OCI-LY3 (cell line): ENCODE measurements around the gene LRRC63.
"Not testable (repeated sequence)": the region's sequence is repeated elsewhere in the genome, so short reads cannot be mapped to it uniquely, and the experiment has no call there.

Source experiments
- H2AFZ ChIP-seq: fragments of 200-600, 300-600 bp; shearing (Covaris generic); 2 replicates; pipeline ENCODE4 v1.6.0; 2014; ENCODE audit warnings: antibody characterized with exemption, low read depth, low read length
- H3K27ac ChIP-seq: fragments of 200-600, 300-600 bp; sonication (generic); 2 replicates; pipeline ENCODE4 v1.5.1; 2014; ENCODE audit warnings: mild to moderate bottlenecking, low read length, moderate library complexity, mixed read lengths
- H3K27me3 ChIP-seq: fragments of 200-600, 300-600 bp; sonication (generic); 2 replicates; pipeline ENCODE4 v1.6.1; 2014; ENCODE audit warnings: low read depth, low read length, mixed read lengths
- H3K36me3 ChIP-seq: fragments of 200-600, 300-600 bp; sonication (generic); replicated peaks from 2 replicates; pipeline ENCODE3; 2014; ENCODE audit warnings: low read depth, low read length, mixed read lengths
- H3K4me1 ChIP-seq: fragments of 300-600, 200-600 bp; sonication (generic); 2 replicates; pipeline ENCODE4 v1.6.1; 2014; ENCODE audit warnings: low read length, mixed read lengths
- H3K4me2 ChIP-seq: fragments of 200-600, 300-600 bp; sonication (generic); 2 replicates; pipeline ENCODE4 v1.6.1; 2014; ENCODE audit warnings: low read length, mixed read lengths
- H3K4me3 ChIP-seq: fragments of 300-600, 200-600 bp; sonication (generic); 2 replicates; pipeline ENCODE4 v1.5.1; 2014; ENCODE audit warnings: antibody characterized with exemption, mild to moderate bottlenecking, low read length, moderate library complexity
- H3K79me2 ChIP-seq: fragments of 300-600, 200-600 bp; shearing (Covaris generic); 2 replicates; pipeline ENCODE4 v1.6.1; 2014; ENCODE audit warnings: mild to moderate bottlenecking, low read length, mixed read lengths
- H3K9ac ChIP-seq: fragments of 300-600, 200-600 bp; shearing (Covaris generic); 2 replicates; pipeline ENCODE4 v1.6.0; 2014; ENCODE audit warnings: mild to moderate bottlenecking, low read length, moderate library complexity
- H3K9me3 ChIP-seq: fragments of 200-600, 300-600 bp; shearing (Covaris generic); 2 replicates; pipeline ENCODE4 v1.6.1; 2014; ENCODE audit warnings: low read length, mixed read lengths; ENCODE audit not compliant: insufficient read depth
- H4K20me1 ChIP-seq: fragments of 200-600, 300-600 bp; sonication (generic); 2 replicates; pipeline ENCODE4 v1.6.1; 2016; ENCODE audit warnings: low read length, mixed read lengths; ENCODE audit not compliant: insufficient read depth
- CTCF ChIP-seq: fragments of 200-600, 300-600 bp; sonication (generic); IDR thresholded peaks from 2 replicates; pipeline ENCODE4 v1.5.1; 2014; ENCODE audit warnings: antibody characterized with exemption, low read length, low read depth
- EZH2phosphoT487 ChIP-seq: fragments of 200-600 bp; shearing (Covaris generic); IDR thresholded peaks from 2 replicates; pipeline ENCODE4 v1.6.1; 2018; ENCODE audit warnings: antibody characterized with exemption, mixed run types, low read depth

Gene LRRC63

GRCh38 chr13:46207828-46208227, 3.9 kb upstream of the LRRC63 start:
- peaks cover 21% of the 10 kb centered on the region for H3K79me2 ChIP-seq
- H2AFZ ChIP-seq = no peak overlapping the region
- no peak overlapping the region for H3K27ac ChIP-seq
- TF ChIP-seq CTCF = no peak
- TF ChIP-seq EZH2phosphoT487 = no peak
- no peak overlapping the region for H3K9ac ChIP-seq
- H4K20me1 ChIP-seq = no peaks in the 10 kb centered on the region
- H3K27me3 ChIP-seq = no peaks in the 10 kb centered on the region
- H3K36me3 ChIP-seq = no peaks in the 10 kb centered on the region
- H3K9me3 ChIP-seq = no peaks in the 10 kb centered on the region
- H3K4me2 ChIP-seq = no peak overlapping the region
- peaks cover 15% of the 10 kb centered on the region for H3K4me1 ChIP-seq
- H3K4me3 ChIP-seq = no peak overlapping the region

- Histone ChIP-seq H3K9ac (peak overlapping the region; percentile 76), H3K4me3 (peak overlapping the region; percentile 81)
Measured at GRCh38 chr13:46210362-46211083, 1.2 kb upstream of the LRRC63 start.

GRCh38 chr13:46211116-46211482, 629 bp upstream of the LRRC63 start:
- H3K9ac ChIP-seq = peak overlapping the region; percentile 76
- no peaks in the 10 kb centered on the region for H3K27me3 ChIP-seq
- H2AFZ ChIP-seq = peak overlapping the region; percentile 92

More at GRCh38 chr13:46210362-46211083, 1.2 kb upstream of the LRRC63 start:
- Histone ChIP-seq H3K4me2 (peak overlapping the region; percentile 83), H4K20me1 (no peaks in the 10 kb centered on the region), H2AFZ (peak overlapping the region; percentile 92), H3K4me1 (peaks cover 30% of the 10 kb centered on the region), H3K27me3 (no peaks in the 10 kb centered on the region), H3K36me3 (no peaks in the 10 kb centered on the region), H3K9me3 (no peaks in the 10 kb centered on the region), H3K27ac (no peak overlapping the region), H3K79me2 (peaks cover 21% of the 10 kb centered on the region)
- no peak for TF ChIP-seq EZH2phosphoT487
- TF ChIP-seq CTCF = no peak

GRCh38 chr13:46213242-46213641, 1.5 kb downstream of the LRRC63 start:
- Histone ChIP-seq H3K4me3 (no peak overlapping the region), H3K27me3 (no peaks in the 10 kb centered on the region), H3K4me2 (peak overlapping the region; percentile 83), H3K4me1 (peaks cover 30% of the 10 kb centered on the region), H3K36me3 (no peaks in the 10 kb centered on the region), H4K20me1 (no peaks in the 10 kb centered on the region), H2AFZ (no peak overlapping the region), H3K9ac (no peak overlapping the region), H3K9me3 (no peaks in the 10 kb centered on the region; the same call in 1 of the 2 replicates), H3K27ac (peak overlapping the region; percentile 4; the same call in 1 of the 2 replicates), H3K79me2 (peaks cover 21% of the 10 kb centered on the region)
- TF ChIP-seq CTCF = no peak
- TF ChIP-seq EZH2phosphoT487 = no peak

More at GRCh38 chr13:46211116-46211482, 629 bp upstream of the LRRC63 start:
- H3K27ac ChIP-seq = peak overlapping the region; percentile 24
- no peak for TF ChIP-seq CTCF
- no peak for TF ChIP-seq EZH2phosphoT487
- H3K79me2 ChIP-seq = peaks cover 21% of the 10 kb centered on the region
- peak overlapping the region; percentile 81 for H3K4me3 ChIP-seq
- no peaks in the 10 kb centered on the region for H4K20me1 ChIP-seq
- H3K9me3 ChIP-seq = no peaks in the 10 kb centered on the region
- H3K36me3 ChIP-seq = no peaks in the 10 kb centered on the region
- peak overlapping the region; percentile 83 for H3K4me2 ChIP-seq
- peaks cover 30% of the 10 kb centered on the region for H3K4me1 ChIP-seq

- H3K27me3 ChIP-seq, H3K4me2 ChIP-seq: not testable (repeated sequence)
- peaks cover 20% of the 10 kb centered on the region for H3K79me2 ChIP-seq
Measured at GRCh38 chr13:46214741-46215140, 3.0 kb downstream of the LRRC63 start.

GRCh38 chr13:46220234-46220633, 8.5 kb downstream of the LRRC63 start:
- not testable (repeated sequence) for H3K4me2 ChIP-seq, H3K9me3 ChIP-seq, H3K4me3 ChIP-seq, H3K4me1 ChIP-seq, H2AFZ ChIP-seq, H3K79me2 ChIP-seq, H3K27ac ChIP-seq, H3K9ac ChIP-seq, H4K20me1 ChIP-seq, H3K27me3 ChIP-seq
- peaks cover 12% of the 10 kb centered on the region for H3K36me3 ChIP-seq

More at GRCh38 chr13:46214741-46215140, 3.0 kb downstream of the LRRC63 start:
- not testable (repeated sequence) for H3K9me3 ChIP-seq, H3K4me3 ChIP-seq, H2AFZ ChIP-seq, H3K36me3 ChIP-seq, H3K9ac ChIP-seq, H3K27ac ChIP-seq, H4K20me1 ChIP-seq
- peaks cover 30% of the 10 kb centered on the region for H3K4me1 ChIP-seq
